GM21619 (cell line): ENCODE measurements around the gene TSSK6.

Experiments
- ATAC-seq: cut with Tn5 transposase; IDR thresholded peaks from one replicate; pipeline ENCODE4 v1.9.1; 2021; ENCODE audit not compliant: unreplicated experiment

TSSK6 gene

GRCh38 chr19:19544954-19545591, 29.7 kb upstream of the TSSK6 start:
- ATAC-seq = no peak

- ATAC-seq = no peak
Observed at GRCh38 chr19:19544257-19544953, 29.1 kb upstream of the TSSK6 start.

- ATAC-seq = no peak
Observed at GRCh38 chr19:19543640-19544039, 28.3 kb upstream of the TSSK6 start.

- ATAC-seq = no peak
Observed at GRCh38 chr19:19543101-19543500, 27.8 kb upstream of the TSSK6 start.

- ATAC-seq = no peak
Observed at GRCh38 chr19:19542507-19542906, 27.2 kb upstream of the TSSK6 start.

- ATAC-seq = no peak
Observed at GRCh38 chr19:19541616-19542015, 26.3 kb upstream of the TSSK6 start.

- peak; percentile 62 for ATAC-seq
Observed at GRCh38 chr19:19540715-19541515, 25.6 kb upstream of the TSSK6 start.

GRCh38 chr19:19540064-19540714, 24.8 kb upstream of the TSSK6 start:
- no peak for ATAC-seq

GRCh38 chr19:19539698-19540063, 24.3 kb upstream of the TSSK6 start:
- no peak for ATAC-seq

GRCh38 chr19:19538785-19539166, 23.4 kb upstream of the TSSK6 start:
- no peak for ATAC-seq

- ATAC-seq = no peak
Observed at GRCh38 chr19:19538061-19538784, 22.9 kb upstream of the TSSK6 start, which contains the start of gene CILP2. TSS of gene CILP2 (plus strand) at chr19:19538265. CDS start at chr19:19538350, 85 bp downstream.

GRCh38 chr19:19537075-19538048, 22.0 kb upstream of the TSSK6 start:
- no peak for ATAC-seq

GRCh38 chr19:19535311-19536191, 20.2 kb upstream of the TSSK6 start:
- ATAC-seq = no peak

GRCh38 chr19:19534556-19535265, 19.4 kb upstream of the TSSK6 start:
- no peak for ATAC-seq

GRCh38 chr19:19533841-19534240, 18.5 kb upstream of the TSSK6 start:
- ATAC-seq = no peak

- no peak for ATAC-seq
Observed at GRCh38 chr19:19532806-19533701, 17.7 kb upstream of the TSSK6 start.
